Left lobe of liver (tissue), 2 donors: Measurements from ENCODE around the gene SCYL1. TPM values are rescaled to one million over a fixed set of nuclear protein-coding genes. Genes with fewer than 3 reads are reported as not detected.

Source experiments
- ATAC-seq: fragments of 200-7000 bp; cut with Tn5 transposase; one replicate; pipeline ENCODE4 v1.9.1; 2020; ENCODE audit warnings: mild to moderate bottlenecking, moderate library complexity
- DNase-seq: peaks from one replicate; pipeline ENCODE4 v3.0.0-alpha.2; 2020; ENCODE audit warnings: low spot score
- total RNA-seq: library from RNA; stranded (reverse); gene quantifications from one replicate; pipeline ENCODE4 v1.2.1, GENCODE V29; 2021
- donor health status: DM: no; HTN: no; CAD: no; lungs with moderate emphysema.
- donor health status: DM: no; HTN: yes; CAD: no.

Gene SCYL1
- total RNA-seq, 1 donor from 2014 or later, result 67.6 TPM

DNA sequence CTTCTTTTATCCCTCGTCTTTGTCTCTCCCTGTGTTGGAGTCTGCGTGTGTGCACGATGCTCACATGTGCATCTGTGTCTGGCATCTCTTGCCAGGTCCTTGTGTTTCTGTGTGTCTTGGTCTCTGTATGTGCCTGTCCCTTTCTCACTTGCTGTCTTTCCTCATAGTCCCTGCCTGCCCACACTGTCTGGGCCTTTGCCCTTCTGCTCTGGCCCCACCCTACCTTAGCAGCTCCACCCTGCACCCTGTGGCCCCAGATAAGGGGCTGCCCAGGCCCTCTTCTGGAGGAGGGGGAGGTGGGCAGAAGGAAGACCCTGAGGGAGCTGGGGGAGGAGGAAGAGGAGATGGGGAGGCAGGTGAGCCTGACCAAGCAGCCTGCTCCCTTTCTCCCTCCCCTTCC lies 53.8 kb downstream of the SCYL1 start:
- DNase-seq, result no peak
- no peak for ATAC-seq

DNA sequence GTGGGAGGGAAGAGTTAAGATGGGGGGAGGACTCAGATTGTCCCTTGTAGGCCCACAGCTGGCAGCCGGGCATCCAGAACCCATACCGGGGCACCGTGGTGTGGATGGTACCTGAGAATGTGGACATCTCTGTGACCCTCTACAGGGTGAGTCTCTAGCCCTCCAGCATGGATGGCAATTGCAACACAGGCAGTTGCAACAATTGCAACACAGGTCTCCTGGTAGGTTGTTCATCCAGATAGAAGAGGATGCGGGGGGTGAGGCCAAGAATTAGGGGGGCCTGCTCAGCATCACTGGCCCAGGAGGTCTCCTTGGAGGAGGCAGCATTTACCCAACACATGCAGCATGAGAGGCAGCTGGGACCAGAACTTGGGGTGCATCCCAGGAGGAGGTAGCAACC lies 54.4 kb downstream of the SCYL1 start:
- ATAC-seq, result no peak
- DNase-seq, result no peak

DNA sequence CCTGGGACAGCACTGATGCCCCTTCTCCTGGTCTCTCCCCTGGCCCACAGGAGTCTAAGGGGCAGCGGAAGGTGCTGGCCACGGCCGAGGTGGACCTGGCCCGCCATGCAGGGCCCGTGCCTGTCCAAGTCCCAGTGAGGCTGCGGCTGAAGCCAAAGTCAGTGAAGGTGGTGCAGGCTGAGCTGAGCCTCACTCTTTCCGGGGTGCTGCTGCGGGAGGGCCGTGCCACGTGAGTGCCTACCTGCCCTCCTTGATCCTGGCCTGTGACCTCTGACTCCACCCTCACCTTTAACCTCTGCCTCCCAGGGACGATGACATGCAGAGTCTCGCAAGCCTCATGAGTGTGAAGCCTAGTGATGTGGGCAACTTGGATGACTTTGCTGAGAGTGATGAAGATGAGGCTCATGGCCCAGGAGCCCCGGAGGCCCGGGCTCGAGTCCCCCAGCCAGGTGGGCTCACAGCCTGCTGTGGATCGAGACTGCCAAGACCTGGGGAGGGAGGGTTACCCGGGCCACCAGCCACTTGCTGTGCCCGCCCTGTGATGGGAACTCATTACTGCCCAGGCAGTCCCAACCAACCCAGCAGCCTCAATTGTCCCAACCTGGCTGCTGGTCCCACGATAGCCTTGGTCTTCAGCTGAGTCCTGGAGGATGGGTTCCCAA lies 55.3 kb downstream of the SCYL1 start:
- ATAC-seq (no peak), DNase-seq (no peak)

DNA sequence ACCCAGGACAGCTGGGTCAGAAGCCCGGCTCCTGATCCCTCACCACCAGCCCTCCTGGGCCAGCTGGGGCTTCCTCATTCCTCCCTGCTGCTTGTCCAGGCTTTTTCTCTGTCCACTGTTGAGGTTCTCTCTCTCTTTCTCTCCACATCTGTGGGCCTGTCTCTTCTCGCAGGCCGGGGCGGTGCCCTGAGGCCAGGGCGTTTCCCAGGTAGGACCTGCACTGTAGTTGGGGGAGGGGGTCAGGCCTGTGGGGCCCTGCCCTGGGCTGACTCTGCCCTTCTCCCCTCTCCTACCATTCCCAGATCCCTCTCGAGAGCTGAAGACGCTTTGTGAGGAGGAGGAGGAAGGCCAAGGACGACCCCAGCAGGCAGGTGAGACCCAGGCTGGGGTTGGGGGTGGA lies 55.9 kb downstream of the SCYL1 start:
- DNase-seq (no peak), ATAC-seq (no peak)

DNA sequence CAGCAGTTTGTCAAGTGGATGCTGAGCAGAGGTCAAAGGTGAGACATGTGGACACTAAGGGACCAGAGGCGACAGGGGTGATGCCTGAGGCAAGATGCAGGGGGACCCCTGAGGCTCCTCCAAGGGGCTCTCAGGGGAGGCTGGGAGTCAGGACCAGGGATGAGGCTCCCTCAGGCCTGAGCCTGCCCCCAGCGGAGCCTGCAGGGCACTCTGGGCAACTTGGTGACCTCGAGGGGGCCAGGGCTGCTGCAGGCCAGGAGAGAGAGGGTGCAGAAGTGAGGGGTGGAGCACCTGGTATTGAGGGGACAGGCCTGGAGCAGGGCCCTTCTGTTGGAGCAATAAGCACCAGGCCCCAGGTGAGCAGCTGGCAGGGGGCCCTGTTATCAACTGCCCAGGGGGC lies 57.0 kb downstream of the SCYL1 start:
- ATAC-seq, result no peak
- no peak for DNase-seq

DNA sequence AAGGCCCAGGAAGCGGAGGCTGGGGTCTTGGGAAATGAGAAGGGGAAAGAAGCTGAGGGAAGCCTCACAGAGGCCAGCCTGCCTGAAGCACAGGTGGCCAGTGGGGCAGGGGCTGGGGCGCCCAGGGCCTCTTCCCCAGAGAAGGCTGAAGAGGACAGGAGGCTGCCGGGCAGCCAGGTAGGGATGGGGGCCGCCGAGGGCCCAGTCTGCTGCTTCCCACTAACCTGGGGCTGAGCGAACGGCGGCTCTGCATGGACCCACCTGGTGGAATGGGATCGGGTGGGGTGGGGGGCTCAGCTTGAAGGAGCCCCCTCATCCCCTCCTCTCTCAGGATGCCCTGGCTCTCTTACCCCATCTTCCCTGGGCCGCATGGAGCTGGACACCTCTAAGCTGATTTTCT lies 58.7 kb downstream of the SCYL1 start:
- DNase-seq (no peak), ATAC-seq (no peak)

DNA sequence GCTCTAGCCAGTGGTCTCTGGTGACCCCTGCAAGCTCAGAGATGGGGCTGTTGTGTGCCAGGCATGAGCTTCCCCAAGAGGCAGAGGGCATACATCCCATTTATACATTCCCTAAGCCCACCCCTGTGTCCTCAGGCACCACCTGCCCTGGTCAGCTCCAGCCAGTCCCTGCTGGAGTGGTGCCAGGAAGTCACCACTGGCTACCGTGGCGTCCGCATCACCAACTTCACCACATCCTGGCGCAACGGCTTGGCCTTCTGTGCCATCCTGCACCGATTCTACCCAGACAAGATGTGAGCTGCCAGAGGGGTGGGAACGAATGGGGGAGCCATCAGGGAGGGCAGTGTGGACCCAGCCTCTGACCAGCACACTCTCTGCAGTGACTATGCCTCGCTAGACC lies 59.2 kb downstream of the SCYL1 start:
- DNase-seq (no peak), ATAC-seq (no peak)

DNA sequence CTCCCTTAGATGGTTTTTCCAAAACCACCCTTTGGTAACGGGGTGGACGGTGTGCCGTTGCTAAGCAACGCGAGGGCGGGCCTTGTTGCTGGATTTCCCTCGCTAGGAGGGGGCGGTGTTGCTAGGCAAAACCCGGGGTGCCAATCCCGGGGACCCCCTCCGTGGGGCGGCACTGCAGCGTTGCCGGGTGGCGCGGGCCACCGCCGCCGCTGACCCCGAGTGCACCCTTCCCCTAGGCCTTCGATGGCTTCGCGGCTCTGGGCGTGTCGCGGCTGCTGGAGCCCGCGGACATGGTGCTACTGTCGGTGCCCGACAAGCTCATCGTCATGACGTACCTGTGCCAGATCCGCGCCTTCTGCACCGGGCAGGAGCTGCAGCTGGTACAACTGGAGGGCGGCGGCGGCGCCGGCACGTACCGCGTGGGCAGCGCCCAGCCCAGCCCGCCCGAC lies 59.9 kb downstream of the SCYL1 start:
- ATAC-seq (no peak), DNase-seq (no peak)

DNA sequence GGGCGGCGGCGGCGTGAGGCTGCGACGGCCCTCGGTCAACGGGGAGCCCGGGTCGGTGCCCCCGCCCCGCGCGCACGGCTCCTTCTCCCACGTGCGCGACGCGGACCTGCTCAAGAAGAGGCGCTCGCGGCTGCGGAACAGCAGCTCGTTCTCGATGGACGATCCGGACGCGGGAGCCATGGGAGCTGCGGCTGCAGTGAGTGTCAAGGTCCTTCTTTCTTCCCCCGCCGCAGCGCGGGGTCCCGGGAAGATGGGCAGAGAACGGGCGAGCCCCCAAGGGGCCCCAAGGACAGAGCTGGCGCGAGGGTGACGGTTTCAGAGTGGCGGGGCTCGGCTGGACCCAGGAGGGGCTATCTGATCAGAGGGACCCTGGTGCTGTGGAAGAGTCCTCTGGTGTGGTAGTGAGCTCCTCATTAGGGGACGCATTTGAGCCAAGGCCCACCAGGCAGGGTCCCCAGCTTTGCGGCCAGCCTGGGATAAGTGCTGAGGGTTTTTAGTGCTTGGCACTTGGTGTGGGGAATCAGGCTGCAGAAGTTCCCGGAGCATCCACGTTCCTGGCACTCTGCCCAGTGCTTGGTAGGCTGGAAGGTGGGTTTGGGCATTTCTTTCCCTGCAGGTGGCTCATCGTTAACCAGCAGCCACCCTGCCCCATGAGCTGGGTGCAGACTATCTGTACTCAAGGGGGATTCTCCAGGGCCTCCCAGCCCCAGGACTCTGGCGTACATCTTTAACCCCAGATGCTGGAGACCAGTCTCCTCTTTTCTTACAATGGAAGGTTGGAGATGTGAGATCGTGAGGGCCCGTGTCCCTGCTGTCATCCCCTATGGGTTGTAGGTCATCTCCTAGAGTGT lies 60.7 kb downstream of the SCYL1 start:
- DNase-seq, result no peak
- no peak for ATAC-seq

DNA sequence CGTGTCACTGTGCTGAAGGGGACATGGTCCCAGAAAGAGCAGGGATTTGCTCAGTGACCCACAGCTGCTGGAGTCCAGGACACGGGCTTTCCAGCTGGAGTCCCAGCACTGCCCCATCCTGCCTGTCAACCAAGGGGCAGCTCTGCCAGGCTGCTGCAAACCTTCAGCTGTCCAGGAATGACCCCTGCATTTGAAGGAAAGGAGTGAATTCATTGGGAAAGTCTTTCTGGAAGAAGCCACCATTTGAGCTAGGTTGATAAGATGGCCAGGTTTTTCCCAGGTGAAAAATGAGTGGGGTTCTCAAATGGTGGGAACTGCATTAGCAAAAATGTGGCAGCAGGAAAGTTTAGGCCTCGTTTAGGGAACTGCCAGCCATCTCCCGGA lies 61.4 kb downstream of the SCYL1 start:
- DNase-seq (no peak), ATAC-seq (no peak)

DNA sequence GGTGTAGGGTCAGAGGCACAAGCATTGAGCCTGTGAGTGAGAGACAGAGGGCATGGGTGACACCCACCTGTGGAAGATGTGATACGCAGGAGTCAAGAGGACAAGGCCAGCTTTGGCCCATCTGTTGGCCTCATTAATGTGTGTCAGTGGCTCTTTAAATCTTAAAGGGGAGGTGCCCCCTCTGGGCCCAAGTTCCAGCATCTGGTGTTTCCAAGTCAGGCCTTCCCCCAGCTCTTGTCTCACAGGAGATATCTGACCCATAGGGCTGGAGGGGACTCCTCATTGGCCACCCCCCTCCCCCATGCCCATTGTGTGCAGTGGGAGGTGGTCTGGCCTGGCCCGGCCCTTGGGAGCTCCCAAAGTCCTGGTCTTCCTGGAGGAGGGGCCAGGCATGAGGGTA lies 61.8 kb downstream of the SCYL1 start:
- DNase-seq (no peak), ATAC-seq (no peak)

Other genes with a start within 250 kb of the SCYL1 start
- gene CDC42EP2, start 210.2 kb upstream of the SCYL1 start, total RNA-seq, result 3.5 TPM
- 18.7 TPM for gene DPF2, start 191.2 kb upstream of the SCYL1 start, total RNA-seq
- gene TIGD3, start 170.3 kb upstream of the SCYL1 start, total RNA-seq, result 0.43 TPM
- gene SLC25A45, start 142.4 kb upstream of the SCYL1 start, total RNA-seq, result 14.5 TPM
- gene FRMD8, start 138.4 kb upstream of the SCYL1 start, total RNA-seq, result 9.3 TPM
- gene NEAT1, start 102.3 kb upstream of the SCYL1 start, total RNA-seq, result 766 TPM
- gene MALAT1, start 26.0 kb upstream of the SCYL1 start, total RNA-seq, result 2,761 TPM
- 42.3 TPM for gene LTBP3, start 33.3 kb downstream of the SCYL1 start, total RNA-seq
- gene ZNRD2, start 45.4 kb downstream of the SCYL1 start, total RNA-seq, result 17.0 TPM
- 19.0 TPM for gene FAM89B, start 47.5 kb downstream of the SCYL1 start, total RNA-seq
- 13.5 TPM for gene EHBP1L1, start 51.0 kb downstream of the SCYL1 start, total RNA-seq
- gene KCNK7, start 70.7 kb downstream of the SCYL1 start, total RNA-seq, result not detected
- 85.4 TPM for gene MAP3K11, start 89.1 kb downstream of the SCYL1 start, total RNA-seq
- 16.8 TPM for gene PCNX3, start 90.7 kb downstream of the SCYL1 start, total RNA-seq
- 29.5 TPM for gene SIPA1, start 113.0 kb downstream of the SCYL1 start, total RNA-seq
- 34.3 TPM for gene RELA, start 137.8 kb downstream of the SCYL1 start, total RNA-seq
- 19.4 TPM for gene KAT5, start 187.2 kb downstream of the SCYL1 start, total RNA-seq
- gene RNASEH2C, start 195.7 kb downstream of the SCYL1 start, total RNA-seq, result 24.2 TPM